ENCODE data around the gene KRT82.

Gene KRT82

DNA sequence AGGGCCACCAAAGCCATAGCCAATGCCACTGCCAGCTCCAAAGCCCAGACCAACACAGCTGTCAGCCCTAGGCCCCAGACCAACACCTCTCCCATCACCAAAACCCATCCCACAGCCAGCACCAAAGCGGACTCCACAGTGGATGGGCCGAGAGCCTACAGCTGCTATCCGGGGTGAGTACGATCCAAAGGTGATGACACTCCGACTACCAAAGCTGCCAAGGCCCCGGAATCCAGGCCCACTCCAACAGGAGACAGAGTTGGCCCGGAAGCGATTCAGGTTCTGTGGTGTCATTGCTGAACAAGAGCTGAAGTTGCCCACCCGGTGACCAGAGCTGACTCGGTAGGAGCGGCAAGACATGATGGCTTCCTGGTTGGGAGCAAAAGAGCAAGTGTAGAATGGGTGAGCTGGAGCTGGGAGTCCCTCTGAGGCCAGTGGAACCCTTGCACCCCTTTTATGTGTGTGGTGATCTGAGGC lies 20.9 kb downstream of the KRT82 start, which contains the start of gene KRT84:
KRT84 (minus strand) TSS at position 427 of the 477 bp plus-strand sequence; CDS start at position 360, 67 bp downstream.
- H3K27me3 ChIP-seq (replicated peaks; ENCODE audit: control insufficient read depth, insufficient read depth, low read length) = peaks cover 1% of the 10 kb centered on the region
- H3K4me3 ChIP-seq (replicated peaks; ENCODE audit: low read depth, low read length) = no peak within 1 kb of the TSS
- TF ChIP-seq, protein P1, sequence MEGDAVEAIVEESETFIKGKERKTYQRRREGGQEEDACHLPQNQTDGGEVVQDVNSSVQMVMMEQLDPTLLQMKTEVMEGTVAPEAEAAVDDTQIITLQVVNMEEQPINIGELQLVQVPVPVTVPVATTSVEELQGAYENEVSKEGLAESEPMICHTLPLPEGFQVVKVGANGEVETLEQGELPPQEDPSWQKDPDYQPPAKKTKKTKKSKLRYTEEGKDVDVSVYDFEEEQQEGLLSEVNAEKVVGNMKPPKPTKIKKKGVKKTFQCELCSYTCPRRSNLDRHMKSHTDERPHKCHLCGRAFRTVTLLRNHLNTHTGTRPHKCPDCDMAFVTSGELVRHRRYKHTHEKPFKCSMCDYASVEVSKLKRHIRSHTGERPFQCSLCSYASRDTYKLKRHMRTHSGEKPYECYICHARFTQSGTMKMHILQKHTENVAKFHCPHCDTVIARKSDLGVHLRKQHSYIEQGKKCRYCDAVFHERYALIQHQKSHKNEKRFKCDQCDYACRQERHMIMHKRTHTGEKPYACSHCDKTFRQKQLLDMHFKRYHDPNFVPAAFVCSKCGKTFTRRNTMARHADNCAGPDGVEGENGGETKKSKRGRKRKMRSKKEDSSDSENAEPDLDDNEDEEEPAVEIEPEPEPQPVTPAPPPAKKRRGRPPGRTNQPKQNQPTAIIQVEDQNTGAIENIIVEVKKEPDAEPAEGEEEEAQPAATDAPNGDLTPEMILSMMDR (IDR thresholded peaks at IDR 0.05; ENCODE audit: insufficient read depth, low read length, poor library complexity, severe bottlenecking) = no peak
- DNase-seq (ENCODE audit: extremely low read depth, insufficient read length) = no peak
- no peaks in the 10 kb centered on the region for H3K36me3 ChIP-seq (ENCODE audit: control insufficient read depth, insufficient read depth, low read length)

DNA sequence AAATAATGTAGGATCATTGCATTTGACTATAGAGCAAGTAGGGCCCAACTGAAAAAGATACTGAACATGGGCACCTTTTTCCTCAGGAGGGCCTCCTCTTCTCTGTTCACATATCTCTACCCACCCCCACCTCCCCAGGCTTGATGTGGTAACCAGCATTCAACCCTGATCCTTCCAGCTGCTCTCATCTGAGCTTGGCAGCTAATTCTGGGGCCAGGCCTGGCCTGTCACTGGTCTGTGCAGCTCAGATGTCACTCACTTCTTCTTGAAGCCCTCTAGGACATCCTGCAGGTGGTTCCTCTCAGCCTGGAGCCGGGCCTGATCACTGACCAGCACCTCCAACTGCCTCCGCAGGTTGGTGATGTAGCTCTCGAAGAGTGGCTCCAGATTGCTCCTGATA lies 22.8 kb downstream of the KRT82 start:
- TF ChIP-seq, protein P1 (IDR thresholded peaks at IDR 0.05; ENCODE audit: insufficient read depth, low read length, poor library complexity, severe bottlenecking) = no peak
- DNase-seq (ENCODE audit: extremely low read depth, insufficient read length) = no peak
- Histone ChIP-seq H3K4me3 (replicated peaks; ENCODE audit: low read depth, low read length) (no peak overlapping the region), H3K36me3 (ENCODE audit: control insufficient read depth, insufficient read depth, low read length) (no peaks in the 10 kb centered on the region), H3K27me3 (replicated peaks; ENCODE audit: control insufficient read depth, insufficient read depth, low read length) (peaks cover 1% of the 10 kb centered on the region)

DNA sequence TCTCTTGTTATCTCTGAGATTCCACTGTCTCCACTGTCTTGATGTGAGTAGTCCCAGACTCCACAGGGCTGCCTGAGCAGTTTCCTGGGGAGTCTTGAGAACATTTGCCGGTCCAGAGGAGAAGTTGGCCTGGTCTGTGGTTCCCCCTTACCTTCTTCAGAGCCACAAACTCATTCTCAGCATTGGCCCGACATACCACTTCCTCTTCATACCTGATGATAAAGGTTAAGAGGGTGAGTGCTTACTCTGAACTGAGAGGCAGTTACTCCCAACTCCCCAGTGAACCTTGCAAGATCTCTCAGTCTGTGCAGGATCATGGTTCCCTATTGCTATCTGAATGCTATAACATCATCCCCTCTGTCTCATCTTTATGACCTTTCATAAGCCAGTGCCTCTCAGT lies 23.3 kb downstream of the KRT82 start:
- H3K36me3 ChIP-seq (ENCODE audit: control insufficient read depth, insufficient read depth, low read length) = no peaks in the 10 kb centered on the region
- peaks cover 1% of the 10 kb centered on the region; the same call in 1 of the 2 replicates for H3K27me3 ChIP-seq (replicated peaks; ENCODE audit: control insufficient read depth, insufficient read depth, low read length)
- H3K4me3 ChIP-seq (replicated peaks; ENCODE audit: low read depth, low read length) = no peak overlapping the region
- no peak for DNase-seq (ENCODE audit: extremely low read depth, insufficient read length)
- TF ChIP-seq, protein P1 (IDR thresholded peaks at IDR 0.05; ENCODE audit: insufficient read depth, low read length, poor library complexity, severe bottlenecking) = no peak

DNA sequence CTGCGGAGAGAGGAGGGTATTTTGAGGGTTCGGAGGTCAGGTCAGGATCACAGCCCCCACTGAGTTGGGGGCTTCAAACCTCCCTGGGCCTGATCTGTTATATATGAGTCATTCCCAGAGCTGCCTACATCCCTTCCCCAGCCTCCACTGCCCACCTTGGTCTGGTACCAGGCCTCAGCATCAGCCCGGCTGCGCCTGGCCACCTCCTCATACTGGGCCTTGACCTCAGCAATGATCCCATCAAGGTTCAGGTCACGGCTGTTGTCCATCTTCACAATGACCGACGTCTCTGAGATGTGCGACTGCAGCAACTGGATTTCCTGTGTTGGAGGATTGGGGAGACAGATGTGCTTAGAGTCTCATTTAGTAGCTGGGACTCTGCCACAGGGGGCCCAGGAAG lies 24.9 kb downstream of the KRT82 start:
- TF ChIP-seq, protein P1 (IDR thresholded peaks at IDR 0.05; ENCODE audit: insufficient read depth, low read length, poor library complexity, severe bottlenecking) = no peak
- Histone ChIP-seq H3K4me3 (replicated peaks; ENCODE audit: low read depth, low read length) (no peak overlapping the region), H3K27me3 (replicated peaks; ENCODE audit: control insufficient read depth, insufficient read depth, low read length) (peaks cover 1% of the 10 kb centered on the region; the same call in 1 of the 2 replicates), H3K36me3 (ENCODE audit: control insufficient read depth, insufficient read depth, low read length) (no peaks in the 10 kb centered on the region)
- no peak for DNase-seq (ENCODE audit: extremely low read depth, insufficient read length)

DNA sequence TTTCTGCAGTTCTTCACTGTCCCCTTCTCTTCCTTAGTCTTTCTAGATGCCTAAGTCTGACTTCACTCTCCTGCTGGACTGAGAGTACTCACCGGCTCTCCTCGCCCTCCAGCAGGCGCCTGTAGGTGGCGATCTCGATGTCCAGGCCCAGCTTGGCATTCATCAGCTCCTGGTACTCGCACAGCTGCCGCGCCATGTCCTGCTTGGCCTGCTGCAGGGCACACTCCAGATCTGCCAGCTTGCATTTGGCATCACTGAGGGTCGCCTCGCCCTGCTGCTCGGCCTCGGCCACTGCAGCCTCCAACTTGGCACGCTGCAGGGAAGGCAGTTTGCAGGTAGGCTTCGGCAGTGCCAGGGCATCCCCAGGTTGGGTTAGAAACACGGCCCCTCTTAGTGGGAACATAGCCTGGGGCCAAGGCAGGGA lies 25.9 kb downstream of the KRT82 start:
- Histone ChIP-seq H3K36me3 (ENCODE audit: control insufficient read depth, insufficient read depth, low read length) (no peaks in the 10 kb centered on the region), H3K4me3 (replicated peaks; ENCODE audit: low read depth, low read length) (no peak overlapping the region), H3K27me3 (replicated peaks; ENCODE audit: control insufficient read depth, insufficient read depth, low read length) (peaks cover 1% of the 10 kb centered on the region; the same call in 1 of the 2 replicates)
- TF ChIP-seq, protein P1 (IDR thresholded peaks at IDR 0.05; ENCODE audit: insufficient read depth, low read length, poor library complexity, severe bottlenecking) = peak; percentile 70
- no peak for DNase-seq (ENCODE audit: extremely low read depth, insufficient read length)

DNA sequence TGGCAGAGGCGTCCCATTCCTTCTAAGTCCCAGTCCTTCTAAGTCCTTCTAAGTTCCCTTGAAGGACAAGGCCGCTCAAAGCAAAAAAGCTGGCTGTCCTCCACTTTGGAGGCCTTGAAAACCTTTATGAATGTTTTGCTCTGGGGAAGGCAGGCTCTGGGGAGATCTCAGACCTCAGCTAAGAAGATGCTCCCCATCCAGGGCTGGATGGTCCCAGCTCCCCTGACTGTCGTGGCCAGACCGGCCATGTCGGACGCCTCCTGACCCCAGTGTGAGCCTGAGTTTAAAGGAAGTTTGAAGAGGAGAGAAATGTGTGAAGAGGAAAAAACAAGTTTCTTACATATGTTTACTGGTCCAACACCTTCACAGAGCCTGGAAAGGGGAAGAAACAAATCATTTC lies 26.6 kb downstream of the KRT82 start:
- no peak overlapping the region for H3K4me3 ChIP-seq (replicated peaks; ENCODE audit: low read depth, low read length)
- H3K27me3 ChIP-seq (replicated peaks; ENCODE audit: control insufficient read depth, insufficient read depth, low read length) = peaks cover 1% of the 10 kb centered on the region; the same call in 1 of the 2 replicates
- TF ChIP-seq, protein P1 (IDR thresholded peaks at IDR 0.05; ENCODE audit: insufficient read depth, low read length, poor library complexity, severe bottlenecking) = no peak
- no peaks in the 10 kb centered on the region for H3K36me3 ChIP-seq (ENCODE audit: control insufficient read depth, insufficient read depth, low read length)
- DNase-seq (ENCODE audit: extremely low read depth, insufficient read length) = no peak
